Right lung (tissue), 5 donors: Measurements from ENCODE around the gene KRTAP4-1. TPM values are rescaled to one million over a fixed set of nuclear protein-coding genes. Genes with fewer than 3 reads are reported as not detected.
"Not testable (repeated sequence)": the region's sequence is repeated elsewhere in the genome, so short reads cannot be mapped to it uniquely, and the experiment has no call there.

Source experiments
- DNase-seq, 2 donors: peaks; one replicate each; pipeline ENCODE4 v3.0.0-alpha.2; 2013
- polyA plus RNA-seq, 5 donors: library from polyadenylated mRNA; unstranded; fragments of 120-200 nt; gene quantifications; one replicate each; pipeline versions ENCODE4 v1.2.1 to v1.2.3, GENCODE V29; 2013; ENCODE audit warnings: inconsistent platforms in 1 of 5, low replicate concordance in 1 of 5; ENCODE audit not compliant: insufficient read length in 5 of 5, insufficient read depth in 1 of 5

KRTAP4-1 gene
- polyA plus RNA-seq, 5 donors: not detected

- no peak for DNase-seq
These were observed 7.8 kb downstream of the KRTAP4-1 start for GRCh38 chr17:41176744-41177387.

GRCh38 chr17:41171886-41172285, 12.8 kb downstream of the KRTAP4-1 start:
- DNase-seq: no peak

DNA sequence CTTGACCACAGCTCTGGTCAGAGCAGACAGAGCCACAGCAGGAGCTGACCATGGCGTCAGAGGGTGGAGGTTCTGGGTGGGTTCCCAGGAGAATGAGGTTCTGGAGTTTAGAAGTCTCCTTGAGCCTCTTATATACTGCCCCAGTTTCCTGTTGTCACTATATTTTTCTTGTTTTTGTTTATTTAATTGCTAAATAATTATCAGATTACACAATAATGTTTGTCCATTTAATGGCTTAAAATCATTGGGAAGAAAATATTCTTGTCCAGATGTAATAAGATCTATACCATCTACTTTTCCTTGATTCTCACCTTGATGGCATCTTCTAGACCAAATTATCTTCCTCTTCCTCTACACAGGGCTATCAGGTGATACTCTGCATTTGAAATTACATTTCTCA, 16.6 kb downstream of the KRTAP4-1 start, which contains the start of gene KRTAP4-3:
TSS of gene KRTAP4-3 (minus strand) at position 101 of the 400 bp plus-strand sequence. CDS start at position 52, 49 bp downstream.
- no peak for DNase-seq

- DNase-seq: no peak
These were observed 17.1 kb downstream of the KRTAP4-1 start for GRCh38 chr17:41167561-41167960.

- DNase-seq: no peak
These were observed 20.9 kb downstream of the KRTAP4-1 start for GRCh38 chr17:41163828-41164227.

DNA sequence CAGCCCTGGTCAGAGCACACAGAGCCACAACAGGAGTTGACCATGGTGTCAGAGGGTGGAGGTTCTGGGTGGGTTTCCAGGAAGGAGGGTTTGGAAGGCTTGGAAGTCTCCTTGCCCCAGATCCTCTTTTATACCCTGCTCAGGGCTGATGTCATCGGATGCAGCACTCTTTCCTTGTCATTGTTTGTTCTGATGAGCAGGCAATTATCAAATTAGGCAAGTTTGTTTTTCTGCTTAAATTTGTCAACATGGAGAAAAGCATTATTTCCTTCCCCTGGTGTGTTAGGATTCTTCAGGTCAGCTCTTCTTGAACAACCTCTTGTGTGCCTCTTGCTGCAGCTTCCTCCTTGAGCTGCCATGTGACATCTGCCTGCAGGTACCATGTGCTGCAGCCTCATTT, 24.1 kb downstream of the KRTAP4-1 start, which contains the start of gene KRTAP4-4:
TSS of gene KRTAP4-4 (minus strand) at position 101 of the 400 bp plus-strand sequence. CDS start at position 44, 57 bp downstream.
- DNase-seq: no peak

GRCh38 chr17:41160190-41160589, 24.5 kb downstream of the KRTAP4-1 start:
- not testable (repeated sequence) for DNase-seq

DNA sequence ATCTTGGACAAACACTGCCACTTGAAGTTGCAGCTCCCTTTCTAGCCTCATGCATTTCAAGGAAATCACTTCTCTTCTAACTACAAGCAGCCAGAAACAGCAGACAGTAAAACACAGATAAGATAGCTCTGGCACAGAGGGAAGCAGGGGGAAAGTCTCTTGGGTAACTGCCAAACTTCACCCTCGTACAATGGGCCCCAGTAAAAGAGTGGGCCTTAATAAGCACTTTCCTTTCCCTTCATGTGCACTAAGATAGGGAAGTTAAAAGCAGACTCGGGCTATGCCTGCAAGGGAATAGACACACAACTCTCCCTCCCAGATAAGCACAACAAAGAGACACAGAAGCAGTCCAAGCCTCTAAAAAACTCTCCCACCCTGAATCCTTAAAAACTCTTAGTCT, 30.9 kb downstream of the KRTAP4-1 start:
- no peak for DNase-seq

GRCh38 chr17:41151525-41151924, 33.2 kb downstream of the KRTAP4-1 start:
- no peak for DNase-seq

DNA sequence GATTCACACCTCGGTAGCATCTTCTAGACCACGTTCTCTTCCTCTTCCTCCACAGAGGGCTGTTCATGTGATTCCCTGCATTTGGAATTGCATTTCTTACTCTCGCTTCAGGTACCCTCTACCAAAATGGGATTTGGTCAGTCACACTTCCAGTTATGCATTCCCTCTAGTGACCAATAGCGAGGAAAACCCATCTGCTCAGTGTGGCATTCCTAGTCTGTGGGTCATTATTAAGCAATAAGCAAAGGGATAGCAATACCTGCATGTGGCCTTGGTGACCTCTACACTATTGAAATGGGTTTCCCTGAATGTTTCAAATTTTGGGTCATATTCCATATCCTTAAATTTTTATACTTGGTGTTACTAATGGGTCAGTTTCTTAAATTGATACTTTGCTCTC, 34.7 kb downstream of the KRTAP4-1 start:
- no peak for DNase-seq

GRCh38 chr17:41149652-41149985, 35.1 kb downstream of the KRTAP4-1 start, which contains the start of gene KRTAP4-5:
Gene KRTAP4-5 (minus strand): TSS chr17:41149825. CDS start chr17:41149767, 58 bp downstream.
- no peak for DNase-seq

- DNase-seq: not testable (repeated sequence)
These were observed 35.6 kb downstream of the KRTAP4-1 start for GRCh38 chr17:41148971-41149651.

DNA sequence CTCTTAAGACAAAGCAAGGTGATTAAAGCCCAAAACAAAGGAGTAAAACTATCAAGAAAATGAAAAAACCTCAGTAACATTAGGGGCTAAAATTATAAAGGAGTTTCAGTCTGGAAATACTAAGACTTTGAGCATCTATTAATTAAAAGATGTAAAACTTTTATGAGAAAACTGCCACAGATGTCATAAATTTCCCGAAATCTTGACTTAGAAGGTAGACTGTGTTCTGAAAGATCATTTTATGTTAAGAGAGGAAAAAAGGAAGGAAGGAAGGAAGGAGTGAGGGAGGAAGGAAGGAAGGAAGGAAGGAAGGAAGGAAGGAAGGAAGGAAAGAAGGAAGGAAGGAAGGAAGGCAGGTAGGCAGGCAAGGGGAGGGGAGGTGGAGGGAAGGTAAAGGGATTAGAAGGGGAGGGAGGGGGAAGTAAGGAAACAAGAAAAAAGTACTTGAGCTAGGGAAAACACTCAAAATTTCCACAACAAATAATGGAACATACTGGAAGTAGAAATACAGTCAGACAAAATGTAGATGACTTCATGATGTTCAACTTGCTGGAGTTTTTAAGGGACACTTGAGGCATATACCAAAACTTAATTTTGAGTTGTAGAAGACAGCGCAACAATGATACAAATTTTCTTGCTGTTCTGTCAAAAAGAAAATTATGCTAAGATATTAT, 37.0 kb downstream of the KRTAP4-1 start:
- no peak for DNase-seq

DNA sequence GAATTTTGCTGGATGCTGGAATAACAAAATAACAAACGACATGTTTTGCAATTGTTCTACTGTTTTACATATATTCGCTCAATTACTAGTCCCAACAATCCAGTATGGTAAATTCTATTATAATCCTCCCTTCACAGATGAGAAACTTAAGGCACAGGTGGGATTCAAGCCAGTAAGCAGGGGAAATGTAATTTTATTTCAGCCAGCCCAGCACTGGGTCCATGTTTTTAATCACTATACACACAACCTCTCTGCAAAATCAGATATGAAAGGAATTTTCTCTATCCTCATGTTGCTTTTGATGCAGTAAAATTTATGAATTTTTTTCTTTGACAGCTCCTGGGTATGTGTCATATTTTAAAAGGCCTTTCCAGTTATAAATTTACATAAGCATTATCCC, 39.5 kb downstream of the KRTAP4-1 start:
- DNase-seq: no peak

GRCh38 chr17:41144846-41145245, 39.9 kb downstream of the KRTAP4-1 start:
- no peak for DNase-seq

- DNase-seq: no peak
These were observed 43.4 kb downstream of the KRTAP4-1 start for GRCh38 chr17:41141361-41141760.

GRCh38 chr17:41140360-41141131, 44.2 kb downstream of the KRTAP4-1 start, which contains the start of gene KRTAP4-6:
Gene KRTAP4-6 (minus strand): TSS chr17:41140544. CDS start chr17:41140487, 57 bp downstream.
- DNase-seq: no peak

- not testable (repeated sequence) for DNase-seq
These were observed 44.8 kb downstream of the KRTAP4-1 start for GRCh38 chr17:41139865-41140264.
